Activated CD4-positive, alpha-beta T cell treated with anti-CD3 and anti-CD28 coated beads, Interleukin-2, amount 50 U/mL, for 4 hours (primary cell): Measurements from ENCODE around the gene GLIPR1L2.

Source experiments
- DNase-seq, 2 experiments: peaks; one replicate each; pipeline ENCODE4 v3.0.0-alpha.2; 2020

The GLIPR1L2 gene

GRCh38 chr12:75479963-75480461 lies 89.1 kb downstream of the GLIPR1L2 start:
- no peak for DNase-seq

DNA sequence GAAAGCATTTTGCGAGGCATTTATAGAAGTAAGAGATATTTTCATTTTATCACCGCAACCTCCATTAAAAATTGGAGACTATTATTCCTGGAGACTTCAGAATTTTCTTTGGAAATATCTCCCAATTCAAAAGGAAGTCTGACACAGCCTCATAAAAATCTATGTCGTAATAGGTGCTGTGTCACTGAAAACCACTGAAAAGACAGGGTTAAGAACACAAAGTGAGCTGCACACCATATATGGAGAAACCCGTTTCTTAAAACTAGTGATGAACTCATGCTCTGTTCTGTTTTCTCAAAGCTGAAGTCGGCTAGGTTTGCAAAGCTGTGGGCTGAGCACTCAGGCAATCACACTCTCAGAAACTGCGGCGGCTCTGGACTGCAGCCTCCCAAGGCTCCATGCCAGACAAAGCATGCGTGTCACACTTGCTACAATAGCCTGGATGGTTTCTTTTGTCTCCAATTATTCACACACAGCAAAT lies 89.6 kb downstream of the GLIPR1L2 start, which contains the start of gene GLIPR1:
Gene GLIPR1, plus strand, starts transcription at position 287 of the 481 bp plus-strand sequence. Its CDS starts 126 bp downstream, at position 413.
- peak; percentile 64 to 65 for DNase-seq

DNA sequence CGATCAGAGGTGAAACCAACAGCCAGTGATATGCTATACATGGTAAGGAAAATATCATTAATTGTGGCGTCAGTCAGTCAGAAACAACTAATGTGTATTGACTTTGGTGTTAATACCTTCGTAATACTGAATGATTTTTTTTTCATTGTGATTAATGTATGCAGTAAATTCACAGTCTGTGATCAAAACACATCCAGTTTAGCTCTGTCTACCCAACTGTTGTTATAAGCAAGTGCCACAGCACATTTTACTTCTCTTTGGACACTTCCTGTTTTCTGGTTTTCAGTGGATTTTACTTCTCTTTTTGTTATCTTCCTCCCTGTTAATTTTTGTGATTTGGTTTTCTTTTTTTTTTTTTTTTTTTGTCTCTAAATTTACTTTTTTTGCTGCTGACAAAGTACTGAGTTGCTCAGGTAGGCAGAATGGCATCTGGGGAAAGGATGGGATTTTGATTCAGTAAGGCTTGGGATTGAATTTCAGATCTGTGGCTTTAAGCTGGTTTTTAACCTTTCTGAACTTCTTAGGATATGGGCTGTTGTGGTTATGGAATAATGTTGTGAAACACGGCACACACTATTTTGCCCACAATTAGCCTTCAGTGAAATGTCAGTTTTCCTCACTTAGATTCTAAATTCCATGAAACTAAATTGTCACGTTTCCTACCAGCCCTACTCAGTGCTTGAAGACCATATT lies 90.3 kb downstream of the GLIPR1L2 start:
- no peak for DNase-seq

DNA sequence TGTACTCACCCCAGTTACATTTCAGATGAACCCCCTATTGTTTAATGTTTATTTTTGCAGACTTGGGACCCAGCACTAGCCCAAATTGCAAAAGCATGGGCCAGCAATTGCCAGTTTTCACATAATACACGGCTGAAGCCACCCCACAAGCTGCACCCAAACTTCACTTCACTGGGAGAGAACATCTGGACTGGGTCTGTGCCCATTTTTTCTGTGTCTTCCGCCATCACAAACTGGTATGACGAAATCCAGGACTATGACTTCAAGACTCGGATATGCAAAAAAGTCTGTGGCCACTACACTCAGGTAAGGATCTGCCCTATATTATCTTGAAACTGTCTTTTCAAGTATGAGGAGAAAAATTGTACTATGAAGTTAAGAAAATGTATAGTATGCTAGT lies 90.9 kb downstream of the GLIPR1L2 start:
- no peak for DNase-seq
